GM12874 (cell line): ENCODE results near the gene S100A3.

Experiments used
- CTCF ChIP-seq: IDR thresholded peaks from 2 replicates; pipeline ENCODE4 v1.5.1; 2011; ENCODE audit warnings: low read depth, mild to moderate bottlenecking, control low read depth, low read length, moderate library complexity; ENCODE audit not compliant: insufficient read depth

Gene S100A3

DNA sequence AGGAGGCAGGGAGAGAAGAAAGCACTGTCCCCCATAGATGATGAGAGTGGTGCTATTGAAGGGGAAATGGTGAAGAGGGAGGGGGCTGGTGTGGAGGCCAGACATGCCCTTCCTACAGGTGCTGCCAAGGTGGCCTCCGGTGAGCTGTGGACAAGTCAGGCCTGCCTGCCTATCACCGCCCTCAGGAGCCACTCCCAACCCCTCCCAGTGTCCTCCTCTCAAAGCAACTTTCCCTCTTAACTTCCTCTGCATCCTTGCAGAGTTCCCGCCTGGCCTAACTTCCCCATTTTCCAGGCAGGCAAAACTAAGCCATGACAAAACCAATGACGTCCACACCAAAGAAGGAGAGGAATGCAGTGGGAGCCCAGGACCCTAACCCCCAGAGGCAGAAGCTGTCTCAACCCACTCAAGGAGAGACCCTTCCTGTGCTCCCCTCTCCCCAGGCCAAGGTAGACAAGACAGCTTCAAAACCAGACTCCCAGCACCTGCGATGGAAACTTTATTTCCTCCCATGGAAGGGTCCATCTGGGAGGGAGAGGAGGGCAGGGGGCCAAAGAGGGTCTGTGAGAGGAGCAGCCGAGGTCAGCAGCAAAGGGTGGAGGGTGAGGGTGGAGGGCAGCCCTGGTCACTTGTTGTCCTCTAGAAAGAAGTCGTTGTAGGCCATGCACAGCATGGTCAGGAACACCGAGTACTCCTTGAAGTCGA is 12.2 kb downstream of the S100A3 start:
- no peak for TF ChIP-seq CTCF

DNA sequence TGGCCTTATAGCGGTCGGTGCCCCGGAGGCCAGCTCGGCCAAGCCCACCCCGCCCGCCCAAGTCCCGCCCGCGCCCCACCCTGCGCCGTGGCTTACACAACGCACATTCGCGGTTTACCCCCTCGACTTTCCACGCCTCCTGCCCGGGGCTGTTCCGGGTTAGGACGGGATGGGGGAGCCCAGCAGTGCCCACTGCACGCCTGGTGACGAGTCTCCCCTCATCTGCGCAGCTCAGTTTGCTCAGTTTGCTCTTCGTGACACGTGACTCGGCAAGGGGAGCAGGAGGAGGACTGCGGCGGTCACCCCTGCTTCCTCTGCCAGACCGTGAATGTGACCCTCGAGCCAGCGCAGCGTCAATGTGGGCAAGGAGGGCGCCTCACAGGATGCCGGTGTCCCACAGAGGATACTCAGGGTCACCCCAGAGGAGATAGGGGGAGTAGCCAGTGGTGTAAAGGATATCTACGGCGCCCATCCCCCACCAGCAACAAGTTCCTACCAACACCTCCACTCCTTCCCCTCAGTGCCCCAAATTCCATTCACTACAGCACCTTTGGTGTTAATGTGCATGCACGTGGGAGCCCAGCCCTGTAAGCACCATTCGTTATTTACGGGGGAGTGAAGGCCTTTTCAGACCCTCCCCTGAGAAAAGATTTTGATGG is 12.9 kb downstream of the S100A3 start:
- no peak for TF ChIP-seq CTCF

DNA sequence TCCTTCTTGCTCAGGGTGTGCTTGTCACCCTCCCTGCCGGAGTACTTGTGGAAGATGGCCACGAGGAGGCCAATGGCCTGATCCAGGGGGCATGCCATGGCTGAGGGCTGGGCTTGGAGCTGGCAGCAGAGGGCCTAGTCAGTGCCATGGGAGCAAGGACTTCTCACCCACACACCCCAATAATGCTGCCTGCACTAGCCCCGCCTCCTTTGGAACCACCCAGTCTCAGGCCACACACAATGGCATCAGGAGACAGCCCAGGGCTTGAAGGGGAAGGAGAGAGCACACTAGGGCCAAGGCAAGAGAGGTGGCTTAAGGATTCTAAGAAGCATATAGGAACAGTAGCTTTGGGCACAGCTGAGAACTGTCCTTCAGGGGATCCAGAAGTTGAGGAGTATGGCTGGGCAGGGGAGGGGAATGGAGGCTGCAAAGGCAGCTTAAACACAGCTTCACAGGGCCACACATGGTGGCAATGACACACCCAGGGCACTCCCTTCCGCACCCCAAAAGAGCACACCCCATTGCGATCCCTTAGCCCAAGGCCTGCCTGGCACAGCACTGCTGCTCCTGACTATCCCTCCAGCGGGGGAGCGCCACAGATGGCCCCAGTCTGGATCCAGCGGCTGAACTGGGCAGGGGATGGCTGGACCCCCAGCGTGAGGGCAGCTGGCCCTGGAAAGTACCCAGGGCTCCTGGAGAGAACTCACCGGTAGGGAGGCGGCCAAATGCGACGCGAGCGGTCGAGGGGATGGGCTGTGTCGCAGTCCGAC is 13.6 kb downstream of the S100A3 start, which contains the start of gene S100A6:
TSS of gene S100A6 (minus strand) at position 750 of the 770 bp plus-strand sequence. CDS start at position 98, 652 bp downstream.
- TF ChIP-seq CTCF, result no peak

DNA sequence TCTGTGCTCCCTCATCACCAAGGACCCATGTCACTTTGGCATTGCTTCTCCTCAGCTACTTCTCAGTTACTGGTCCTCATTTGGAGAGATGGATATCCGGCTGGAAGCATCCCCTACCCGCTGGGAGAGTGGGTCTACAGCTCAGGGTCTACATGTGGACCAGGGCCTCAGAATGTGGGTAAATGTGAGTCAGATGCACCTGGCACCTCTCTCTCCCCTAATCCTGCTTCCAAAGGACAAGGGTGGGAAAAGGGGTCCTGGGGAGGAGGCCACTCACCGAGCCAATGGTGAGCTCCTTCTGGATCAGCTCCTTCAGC is 14.2 kb downstream of the S100A3 start:
- TF ChIP-seq CTCF, result no peak

DNA sequence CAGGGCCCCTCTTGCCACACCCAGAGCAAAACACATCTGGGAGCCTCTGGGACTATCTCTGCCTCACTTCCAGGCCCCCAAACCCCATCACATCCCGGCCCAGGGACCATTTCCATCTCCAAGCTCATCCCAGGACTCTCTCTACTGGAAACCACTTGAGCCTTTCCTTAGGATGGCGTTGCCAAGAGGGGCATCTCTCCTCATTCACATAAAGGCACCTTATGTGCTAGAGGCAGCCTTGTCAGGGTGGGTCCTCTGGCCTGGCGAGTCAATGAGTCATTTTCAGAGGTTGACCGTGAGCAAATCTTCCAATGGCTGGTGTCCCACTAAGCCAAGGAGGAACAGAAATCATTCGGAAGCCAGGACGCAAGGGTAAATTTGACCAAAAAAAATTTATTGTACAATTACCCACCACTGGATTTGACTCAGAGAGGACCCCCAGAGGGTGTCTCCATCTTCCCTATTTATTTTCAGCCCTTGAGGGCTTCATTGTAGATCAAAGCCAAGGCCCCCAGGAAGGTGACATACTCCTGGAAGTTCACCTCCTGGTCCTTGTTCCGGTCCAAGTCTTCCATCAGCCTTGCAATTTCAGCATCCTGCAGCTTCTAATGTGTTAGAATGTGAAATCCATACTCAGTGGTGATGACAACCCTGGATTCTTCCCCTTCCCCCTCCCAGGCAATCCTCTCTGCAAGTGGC is 14.7 kb downstream of the S100A3 start:
- TF ChIP-seq CTCF, result no peak

DNA sequence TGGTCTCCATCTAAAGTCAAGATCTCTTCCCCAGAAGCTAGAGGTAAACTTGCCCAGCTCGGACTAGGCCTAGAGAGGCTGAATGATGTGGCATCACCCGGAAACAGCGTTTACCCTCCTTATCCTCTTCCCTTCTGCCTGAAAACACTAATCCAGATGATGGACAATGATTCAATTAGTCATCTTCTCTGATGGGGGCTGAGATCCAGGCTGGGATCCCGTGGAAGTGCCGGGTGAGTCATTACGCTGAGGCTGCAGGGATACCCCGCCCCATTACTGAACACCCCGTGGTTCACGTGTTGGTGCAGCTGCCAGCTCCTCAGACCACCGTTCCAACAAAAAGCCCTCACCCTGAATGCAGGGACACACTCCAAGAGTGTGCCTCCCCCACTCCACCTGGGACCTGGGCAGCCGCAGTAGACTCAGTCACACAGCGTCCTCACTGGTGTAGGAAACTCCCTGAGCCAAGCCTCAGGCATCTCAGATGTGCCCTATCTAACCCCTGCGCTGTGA is 15.3 kb downstream of the S100A3 start:
- TF ChIP-seq CTCF, result no peak
